GM12878 (cell line): Measurements from ENCODE around the gene DDRGK1. TPM values are rescaled to one million over a fixed set of nuclear protein-coding genes. Genes with fewer than 3 reads are reported as not detected.

ENCODE experiments used
- ATAC-seq: fragments of 200-7000 bp; cut with Tn5 transposase; 3 replicates; pipeline ENCODE4 v1.9.1; 2020; ENCODE audit warnings: mild to moderate bottlenecking, moderate library complexity
- BruUV-seq: library from RNA; stranded (reverse); fragments of 400-500 nt; replicated peaks from 2 replicates; lab custom pipeline; 2021; lab: Mats Ljungman, UMichigan
- CTCF ChIA-PET: fragments of 300-600 bp; sonication (Branson Sonifier 250); formaldehyde crosslinking; extraction: SDS; loops from one replicate; lab custom pipeline; 2021; ENCODE audit warnings: inconsistent platforms; lab: Yijun Ruan, JAX
- POLR2A ChIA-PET: fragments of 350-600 bp; formaldehyde crosslinking; extraction: SDS; loops from one replicate; lab custom pipeline; 2021; ENCODE audit warnings: inconsistent platforms; lab: Charles Lee
- RAD21 ChIA-PET: fragments of 300-600 bp; sonication (Branson Sonifier 250); formaldehyde crosslinking; loops from one replicate; lab custom pipeline; 2023; ENCODE audit warnings: antibody characterized with exemption; ENCODE audit not compliant: unreplicated experiment; lab: Charles Lee
- SMC1A ChIA-PET: fragments of 300-600 bp; sonication (Branson Sonifier 250); formaldehyde crosslinking; loops from one replicate; lab custom pipeline; 2023; ENCODE audit not compliant: unreplicated experiment, uncharacterized antibody; lab: Charles Lee
- DNase-seq: peaks from one replicate; pipeline ENCODE4 v3.0.0-alpha.2; 2011; ENCODE audit warnings: low read depth, low spot score
- FAIRE-seq: peaks from 3 replicates; lab custom pipeline; 2011; peaks lifted over from hg19 to GRCh38; lab: Jason Lieb, UNC
- H2AFZ ChIP-seq: 2 replicates; pipeline ENCODE4 v1.6.0; 2011; ENCODE audit warnings: low read depth, low read length, control low read depth; ENCODE audit not compliant: control insufficient read depth
- H3K27ac ChIP-seq: 2 replicates; pipeline ENCODE4 v1.5.1; 2011; ENCODE audit warnings: control low read depth; ENCODE audit not compliant: control insufficient read depth, insufficient read depth
- H3K27me3 ChIP-seq, 2 experiments: replicated peaks in 1 of 2; 2 replicates each; pipeline versions ENCODE4 v1.6.0 to v1.6.1; 2011; ENCODE audit warnings: low read length in 1 of 2; ENCODE audit not compliant: control insufficient read depth in 2 of 2, insufficient read depth in 2 of 2
- H3K36me3 ChIP-seq, 2 experiments: 2 replicates each; pipeline ENCODE4 v1.5.1; 2011; ENCODE audit warnings: low read length in 1 of 2; ENCODE audit not compliant: control insufficient read depth in 2 of 2, insufficient read depth in 2 of 2
- H3K4me1 ChIP-seq: 2 replicates; pipeline ENCODE4 v1.6.1; 2011; ENCODE audit warnings: mild to moderate bottlenecking, low read length, moderate library complexity, mixed read lengths; ENCODE audit not compliant: control insufficient read depth, insufficient read depth
- H3K4me2 ChIP-seq: 2 replicates; pipeline ENCODE4 v1.6.0; 2011; ENCODE audit warnings: control low read depth; ENCODE audit not compliant: control insufficient read depth, insufficient read depth
- H3K4me3 ChIP-seq: fragments of 200-600 bp; sonication (generic); 2 replicates; pipeline ENCODE4 v1.5.1; 2016
- H3K79me2 ChIP-seq: 2 replicates; pipeline ENCODE4 v1.6.0; 2011; ENCODE audit warnings: low read length; ENCODE audit not compliant: control insufficient read depth, insufficient read depth
- H3K9ac ChIP-seq: 2 replicates; pipeline ENCODE4 v1.8.0; 2011; ENCODE audit warnings: low read length, control low read depth, mixed read lengths; ENCODE audit not compliant: control insufficient read depth, insufficient read depth
- H3K9me3 ChIP-seq: replicated peaks from 3 replicates; pipeline ENCODE4 v1.5.1; 2011; ENCODE audit warnings: mild to moderate bottlenecking, low read length; ENCODE audit not compliant: control insufficient read depth, insufficient read depth
- H4K20me1 ChIP-seq: 2 replicates; pipeline ENCODE4 v1.6.0; 2011; ENCODE audit not compliant: control insufficient read depth, insufficient read depth
- ASH2L ChIP-seq: fragments of 300-600, 200-600 bp; sonication (generic); IDR thresholded peaks from 2 replicates; pipeline ENCODE4 v1.6.1; 2017; ENCODE audit warnings: low read depth, mild to moderate bottlenecking, borderline replicate concordance
- CHD2 ChIP-seq: IDR thresholded peaks from 2 replicates; pipeline ENCODE4 v1.6.1; 2011; ENCODE audit warnings: low read depth, low read length, improper control_type of control experiment, borderline replicate concordance
- ETV6 ChIP-seq, 2 experiments: fragments of 450-650 bp in 1 of 2; IDR thresholded peaks in 1 of 2; conservative IDR thresholded peaks in 1 of 2; 2 replicates each; pipeline ENCODE4 v1.6.1; 2014; ENCODE audit warnings: antibody characterized with exemption in 1 of 2, borderline replicate concordance in 1 of 2, low read depth in 1 of 2, mild to moderate bottlenecking in 1 of 2, moderate library complexity in 1 of 2
- IRF4 ChIP-seq: IDR thresholded peaks from 2 replicates; pipeline ENCODE4 v1.6.1; 2011; ENCODE audit warnings: low read depth, low read length
- KDM1A ChIP-seq: fragments of 200-600 bp; sonication (generic); IDR thresholded peaks from 2 replicates; pipeline ENCODE4 v1.6.1; 2016; ENCODE audit warnings: borderline replicate concordance
- MTA2 ChIP-seq: fragments of 450-650 bp; IDR thresholded peaks from 2 replicates; pipeline ENCODE4 v1.6.1; 2016; ENCODE audit warnings: low read depth, mild to moderate bottlenecking, moderate library complexity
- WGBS: methylation state at CpG from one replicate; pipeline ENCODE4 v1.1.6; 2016; ENCODE audit warnings: low lambda C conversion rate; ENCODE audit not compliant: insufficient replicate concordance, insufficient coverage; ENCODE audit errors: missing lambda C conversion rate; 5-methylcytosine and 5-hydroxymethylcytosine counted together
- in situ Hi-C: fragments of 300-500 bp; cut with MboI; formaldehyde crosslinking; loops from 9 replicates; pipeline ENCODE4 v1.14.3; 2018; ENCODE audit warnings: mixed read lengths
- intact Hi-C: fragments of 100-400 bp; cut with micrococcal nuclease; formaldehyde crosslinking; loops from one replicate; pipeline ENCODE4 v1.14.2; 2022; ENCODE audit not compliant: unreplicated experiment
- polyA plus RNA-seq, 11 experiments: library from polyadenylated mRNA; depleted of rRNA in 4 of 11; unstranded in 6 of 11; stranded (reverse) in 5 of 11; fragments of >200 nt; fragmentation: Nextera tagmentation in 4 of 11; fragmentation: Illumina TruSeq in 1 of 11; extraction: Ambion mirVana in 4 of 11; extraction: Trizol in 1 of 11; gene quantifications; 1 replicate in 1 of 11; 2 replicates in 10 of 11; pipeline versions ENCODE4 v1.2.1 to v1.2.3, GENCODE V29; 2011 to 2016; ENCODE audit warnings: inconsistent platforms in 2 of 11, missing spikeins in 2 of 11, low read depth in 1 of 11
- total RNA-seq, 4 experiments: library from RNA; depleted of rRNA in 3 of 4; stranded (reverse); fragments of >200 nt in 3 of 4; fragmentation: Illumina TruSeq in 1 of 4; extraction: Trizol in 1 of 4; gene quantifications; 2 replicates each; pipeline versions ENCODE4 v1.2.1 to v1.2.3, GENCODE V29; 2013 to 2021
- TF ChIP-seq, protein P1 (sequence below): IDR thresholded peaks from 2 replicates; pipeline ENCODE4 v1.6.1; 2012; ENCODE audit warnings: low read depth, low read length, improper control_type of control experiment
- TF ChIP-seq, protein P2 (sequence below): IDR thresholded peaks from 2 replicates; pipeline ENCODE4 v1.6.1; 2011; ENCODE audit warnings: borderline replicate concordance, low read depth, mild to moderate bottlenecking, moderate library complexity, mixed read lengths, low read length; ENCODE audit not compliant: insufficient read depth; ENCODE audit errors: extremely low read length
- TF ChIP-seq, protein P3 (sequence below): fragments of 450-650 bp; formaldehyde crosslinking; IDR thresholded peaks from 2 replicates; pipeline ENCODE4 v1.4.0; 2022; ENCODE audit warnings: mild to moderate bottlenecking, moderate library complexity
- TF ChIP-seq, protein P4 (sequence below): IDR thresholded peaks from 2 replicates; pipeline ENCODE4 v1.6.1; 2011; ENCODE audit warnings: low read depth, low read length, improper control_type of control experiment, borderline replicate concordance

The DDRGK1 gene
- total and polyA plus RNA-seq, 10 of the 15 experiments (the other 5 are each of a cell fraction or from before 2014, with no cell fraction given), result 4.0 to 55.2 (median 39.7) TPM

DNA sequence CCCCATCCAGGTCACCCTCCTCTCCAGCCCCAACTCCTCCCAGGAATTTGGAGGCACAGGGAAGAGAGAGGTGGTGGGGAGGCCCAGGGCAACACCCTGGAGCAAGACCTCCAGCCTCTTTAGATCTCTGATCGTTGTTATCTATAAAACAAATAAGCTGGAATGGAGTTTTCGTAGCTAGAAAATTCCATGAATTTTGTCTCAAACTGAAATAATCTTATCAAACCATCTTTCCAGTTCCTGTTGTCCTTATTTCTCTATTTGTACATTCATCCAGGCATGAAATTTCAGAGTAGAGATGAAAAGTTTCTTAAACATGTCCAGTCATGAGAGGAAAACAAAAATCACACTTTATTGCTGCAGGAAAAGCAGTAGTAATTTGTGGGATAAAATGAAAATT is 40.7 kb upstream of the DDRGK1 start (continued):
- TF ChIP-seq IRF4, result no peak
- TF ChIP-seq, protein P1, sequence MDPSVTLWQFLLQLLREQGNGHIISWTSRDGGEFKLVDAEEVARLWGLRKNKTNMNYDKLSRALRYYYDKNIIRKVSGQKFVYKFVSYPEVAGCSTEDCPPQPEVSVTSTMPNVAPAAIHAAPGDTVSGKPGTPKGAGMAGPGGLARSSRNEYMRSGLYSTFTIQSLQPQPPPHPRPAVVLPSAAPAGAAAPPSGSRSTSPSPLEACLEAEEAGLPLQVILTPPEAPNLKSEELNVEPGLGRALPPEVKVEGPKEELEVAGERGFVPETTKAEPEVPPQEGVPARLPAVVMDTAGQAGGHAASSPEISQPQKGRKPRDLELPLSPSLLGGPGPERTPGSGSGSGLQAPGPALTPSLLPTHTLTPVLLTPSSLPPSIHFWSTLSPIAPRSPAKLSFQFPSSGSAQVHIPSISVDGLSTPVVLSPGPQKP, result no peak
- TF ChIP-seq ETV6 (conservative IDR thresholded peaks at IDR 0.05 in 1 of 2, IDR thresholded peaks at IDR 0.05 in 1 of 2; ENCODE audit: borderline replicate concordance in 1 of 2, low read depth in 1 of 2), result no peak
- TF ChIP-seq, protein P2, sequence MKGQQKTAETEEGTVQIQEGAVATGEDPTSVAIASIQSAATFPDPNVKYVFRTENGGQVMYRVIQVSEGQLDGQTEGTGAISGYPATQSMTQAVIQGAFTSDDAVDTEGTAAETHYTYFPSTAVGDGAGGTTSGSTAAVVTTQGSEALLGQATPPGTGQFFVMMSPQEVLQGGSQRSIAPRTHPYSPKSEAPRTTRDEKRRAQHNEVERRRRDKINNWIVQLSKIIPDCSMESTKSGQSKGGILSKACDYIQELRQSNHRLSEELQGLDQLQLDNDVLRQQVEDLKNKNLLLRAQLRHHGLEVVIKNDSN, result no peak
- TF ChIP-seq, protein P3, sequence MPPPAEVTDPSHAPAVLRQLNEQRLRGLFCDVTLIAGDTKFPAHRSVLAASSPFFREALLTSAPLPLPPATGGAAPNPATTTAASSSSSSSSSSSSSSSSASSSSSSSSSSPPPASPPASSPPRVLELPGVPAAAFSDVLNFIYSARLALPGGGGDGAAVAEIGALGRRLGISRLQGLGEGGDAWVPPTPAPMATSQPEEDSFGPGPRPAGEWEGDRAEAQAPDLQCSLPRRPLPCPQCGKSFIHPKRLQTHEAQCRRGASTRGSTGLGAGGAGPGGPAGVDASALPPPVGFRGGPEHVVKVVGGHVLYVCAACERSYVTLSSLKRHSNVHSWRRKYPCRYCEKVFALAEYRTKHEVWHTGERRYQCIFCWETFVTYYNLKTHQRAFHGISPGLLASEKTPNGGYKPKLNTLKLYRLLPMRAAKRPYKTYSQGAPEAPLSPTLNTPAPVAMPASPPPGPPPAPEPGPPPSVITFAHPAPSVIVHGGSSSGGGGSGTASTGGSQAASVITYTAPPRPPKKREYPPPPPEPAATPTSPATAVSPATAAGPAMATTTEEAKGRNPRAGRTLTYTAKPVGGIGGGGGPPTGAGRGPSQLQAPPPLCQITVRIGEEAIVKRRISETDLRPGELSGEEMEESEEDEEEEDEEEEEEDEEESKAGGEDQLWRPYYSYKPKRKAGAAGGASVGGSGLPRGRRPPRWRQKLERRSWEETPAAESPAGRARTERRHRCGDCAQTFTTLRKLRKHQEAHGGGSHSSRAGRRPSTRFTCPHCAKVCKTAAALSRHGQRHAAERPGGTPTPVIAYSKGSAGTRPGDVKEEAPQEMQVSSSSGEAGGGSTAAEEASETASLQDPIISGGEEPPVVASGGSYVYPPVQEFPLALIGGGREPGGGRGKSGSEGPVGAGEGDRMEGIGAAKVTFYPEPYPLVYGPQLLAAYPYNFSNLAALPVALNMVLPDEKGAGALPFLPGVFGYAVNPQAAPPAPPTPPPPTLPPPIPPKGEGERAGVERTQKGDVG, result no peak

DNA sequence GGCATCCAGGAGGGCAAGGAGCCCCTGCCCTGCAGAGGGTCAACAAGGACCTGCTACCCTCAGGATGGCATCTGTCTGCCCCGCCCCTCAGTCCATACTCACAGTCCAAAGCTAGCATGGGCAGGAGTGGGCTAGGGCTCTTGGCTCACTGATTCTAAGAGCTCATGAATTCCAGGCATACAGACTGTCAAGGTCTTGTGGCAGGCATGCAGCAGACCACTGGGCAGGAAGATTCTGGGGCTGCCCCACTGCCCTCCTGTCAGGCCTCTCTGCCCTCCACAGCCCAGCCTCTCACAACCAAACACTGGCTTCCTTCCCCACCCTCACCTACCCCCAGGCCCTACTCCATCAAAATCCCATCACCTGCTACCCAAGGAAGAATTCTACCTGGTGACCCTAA is 40.1 kb upstream of the DDRGK1 start:
- FAIRE-seq, result no peak
- ATAC-seq, result no peak
- H3K79me2 ChIP-seq, result no peaks in the 10 kb centered on the region
- CTCF ChIA-PET, result interaction anchor here (0.8 kb wide), 1 partner anchor 188 kb away, joined by 3 read pairs; no protein-coding TSS in a partner anchor
- H3K27ac ChIP-seq, result no peak overlapping the region
- H3K4me2 ChIP-seq, result no peak overlapping the region
- peaks cover 9 to 20% of the 10 kb centered on the region in 2 experiments for H3K27me3 ChIP-seq
- H3K4me1 ChIP-seq, result peaks cover 3% of the 10 kb centered on the region
- no peaks in the 10 kb centered on the region for H3K9me3 ChIP-seq
- RAD21 ChIA-PET, result no interaction called here
- intact Hi-C loops, result no loop called here
- no peaks in the 10 kb centered on the region for H3K36me3 ChIP-seq
- no TSS peak for BruUV-seq
- POLR2A ChIA-PET, result no interaction called here
- no peak overlapping the region for H2AFZ ChIP-seq
- no peak overlapping the region for H3K4me3 ChIP-seq
- TF ChIP-seq MTA2 (no peak), KDM1A (no peak), CHD2 (no peak), ASH2L (no peak)
- TF ChIP-seq, protein P4, sequence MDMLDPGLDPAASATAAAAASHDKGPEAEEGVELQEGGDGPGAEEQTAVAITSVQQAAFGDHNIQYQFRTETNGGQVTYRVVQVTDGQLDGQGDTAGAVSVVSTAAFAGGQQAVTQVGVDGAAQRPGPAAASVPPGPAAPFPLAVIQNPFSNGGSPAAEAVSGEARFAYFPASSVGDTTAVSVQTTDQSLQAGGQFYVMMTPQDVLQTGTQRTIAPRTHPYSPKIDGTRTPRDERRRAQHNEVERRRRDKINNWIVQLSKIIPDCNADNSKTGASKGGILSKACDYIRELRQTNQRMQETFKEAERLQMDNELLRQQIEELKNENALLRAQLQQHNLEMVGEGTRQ, result no peak
- no peak for DNase-seq
- 0% methylated on average over 1 of the region's 1 CpG for whole genome bisulfite sequencing
- H4K20me1 ChIP-seq, result no peaks in the 10 kb centered on the region
- SMC1A ChIA-PET, result no interaction called here
- in situ Hi-C loops, result no loop called here
- H3K9ac ChIP-seq, result no peak overlapping the region
